Measurements from ENCODE around the gene PARP1. TPM values are rescaled to one million over a fixed set of nuclear protein-coding genes. Genes with fewer than 3 reads are reported as not detected.

PARP1 gene
- total and polyA plus RNA-seq, 3 experiments from 2014 or later, result 137 to 234 (median 224) TPM

GRCh38 chr1:226410958-226411357 is 3.1 kb upstream of the PARP1 start:
- no peaks in the 10 kb centered on the region for H3K27me3 Mint-ChIP-seq
- Histone ChIP-seq H3K36me3 (ENCODE audit: insufficient read depth, low read length) (no peaks in the 10 kb centered on the region), H3K27ac (ENCODE audit: low read depth, low read length) (no peak overlapping the region), H3K4me3 (ENCODE audit: low read length) (no peak overlapping the region), H3K9me3 (ENCODE audit: low read length) (no peaks in the 10 kb centered on the region), H3K27me3 (ENCODE audit: insufficient read depth, low read length, poor library complexity, severe bottlenecking) (no peaks in the 10 kb centered on the region), H3K4me1 (ENCODE audit: insufficient read depth, low read length) (peaks cover 15% of the 10 kb centered on the region)
- ChIA-PET POLR2A (no interaction called here), CTCF (no interaction called here)
- H3K4me3 Mint-ChIP-seq, result peak overlapping the region in 2 of 7 donors; percentile 2 to 82
- H3K36me3 Mint-ChIP-seq, result peaks cover 0 to 9% (median 0%) of the 10 kb centered on the region in 3 donors
- H3K4me1 Mint-ChIP-seq, result peaks cover 14 to 23% (median 19%) of the 10 kb centered on the region in 3 donors
- H3K9me3 Mint-ChIP-seq, result no peaks in the 10 kb centered on the region
- H3K27ac Mint-ChIP-seq, result peak overlapping the region in 1 of 8 donors; percentile 65
- no peak for DNase-seq

GRCh38 chr1:226409392-226409791 is 1.5 kb upstream of the PARP1 start:
- H3K4me3 ChIP-seq (ENCODE audit: low read length), result no peak overlapping the region
- Mint-ChIP-seq H3K27me3 (no peaks in the 10 kb centered on the region), H3K36me3 (peaks cover 0 to 9% (median 0%) of the 10 kb centered on the region in 3 donors), H3K4me1 (peaks cover 29 to 39% (median 35%) of the 10 kb centered on the region in 3 donors), H3K27ac (peak overlapping the region in 4 of 8 donors; percentile 12 to 90 (median 44)), H3K4me3 (peak overlapping the region in 2 of 7 donors; percentile 19 to 27), H3K9me3 (no peaks in the 10 kb centered on the region)
- ChIA-PET CTCF (interaction anchor here (2.1 to 5.9 kb wide), 5 partner anchors 7 to 100 kb away, joined by 8 to 93 read pairs (median 19); no protein-coding TSS in a partner anchor), POLR2A (interaction anchor here (2.4 kb wide), 1 partner anchor 15 kb away, joined by 24 read pairs; no protein-coding TSS in a partner anchor)
- no peak overlapping the region for H3K27ac ChIP-seq (ENCODE audit: low read depth, low read length)
- peaks cover 31% of the 10 kb centered on the region for H3K4me1 ChIP-seq (ENCODE audit: insufficient read depth, low read length)
- no peaks in the 10 kb centered on the region for H3K27me3 ChIP-seq (ENCODE audit: insufficient read depth, low read length, poor library complexity, severe bottlenecking)
- no peaks in the 10 kb centered on the region for H3K36me3 ChIP-seq (ENCODE audit: insufficient read depth, low read length)
- DNase-seq, result no peak
- H3K9me3 ChIP-seq (ENCODE audit: low read length), result no peaks in the 10 kb centered on the region

GRCh38 chr1:226408285-226409184 is 642 bp upstream of the PARP1 start:
- peaks cover 37 to 47% (median 43%) of the 10 kb centered on the region in 3 donors for H3K4me1 Mint-ChIP-seq
- peak overlapping the region; percentile 85 to 99 (median 96) for H3K4me3 Mint-ChIP-seq
- peaks cover 0 to 10% (median 0%) of the 10 kb centered on the region in 3 donors for H3K36me3 Mint-ChIP-seq
- peak overlapping the region; percentile 27 for H3K27ac ChIP-seq (ENCODE audit: low read depth, low read length)
- no peaks in the 10 kb centered on the region for H3K27me3 Mint-ChIP-seq
- no peaks in the 10 kb centered on the region for H3K27me3 ChIP-seq (ENCODE audit: insufficient read depth, low read length, poor library complexity, severe bottlenecking)
- ChIA-PET POLR2A (interaction anchor here (0.7 to 2.4 kb wide), 9 partner anchors 10 to 531 kb away, joined by 3 to 24 read pairs (median 7); partner anchors contain the start of genes COQ8A and ITPKB), CTCF (interaction anchor here (0.7 to 5.9 kb wide), 25 partner anchors 8 to 630 kb away, joined by 3 to 93 read pairs (median 5); partner anchors contain the start of gene H3-3A)
- peaks cover 40% of the 10 kb centered on the region for H3K4me1 ChIP-seq (ENCODE audit: insufficient read depth, low read length)
- H3K9me3 ChIP-seq (ENCODE audit: low read length), result no peaks in the 10 kb centered on the region
- peak overlapping the region; percentile 31 for H3K4me3 ChIP-seq (ENCODE audit: low read length)
- no peaks in the 10 kb centered on the region for H3K36me3 ChIP-seq (ENCODE audit: insufficient read depth, low read length)
- no peaks in the 10 kb centered on the region for H3K9me3 Mint-ChIP-seq
- no peak for DNase-seq
- H3K27ac Mint-ChIP-seq, result peak overlapping the region; percentile 77 to 99 (median 90)

- H3K27me3 ChIP-seq (ENCODE audit: insufficient read depth, low read length, poor library complexity, severe bottlenecking), result no peaks in the 10 kb centered on the region
- no peaks in the 10 kb centered on the region for H3K36me3 ChIP-seq (ENCODE audit: insufficient read depth, low read length)
- H3K9me3 Mint-ChIP-seq, result no peaks in the 10 kb centered on the region
- H3K4me1 Mint-ChIP-seq, result peaks cover 44 to 60% (median 54%) of the 10 kb centered on the region in 3 donors
- DNase-seq, result peak in 1 of 5 donors; percentile 45
- H3K4me3 Mint-ChIP-seq, result peak overlapping the region; percentile 92 to 99 (median 96)
- CTCF ChIA-PET, result interaction anchor here (0.7 to 5.9 kb wide), 21 partner anchors 9 to 532 kb away, joined by 3 to 93 read pairs (median 4); partner anchors contain the start of gene H3-3A
- H3K27me3 Mint-ChIP-seq, result no peaks in the 10 kb centered on the region
- H3K4me3 ChIP-seq (ENCODE audit: low read length), result peak overlapping the region; percentile 56
- H3K4me1 ChIP-seq (ENCODE audit: insufficient read depth, low read length), result peaks cover 42% of the 10 kb centered on the region
- H3K27ac ChIP-seq (ENCODE audit: low read depth, low read length), result peak overlapping the region; percentile 71
- POLR2A ChIA-PET, result interaction anchor here (0.6 to 2.4 kb wide), 10 partner anchors 18 to 532 kb away, joined by 3 to 24 read pairs (median 6); partner anchors contain the start of genes COQ8A and ITPKB
- no peaks in the 10 kb centered on the region for H3K9me3 ChIP-seq (ENCODE audit: low read length)
- peaks cover 0 to 18% (median 0%) of the 10 kb centered on the region in 3 donors for H3K36me3 Mint-ChIP-seq
- H3K27ac Mint-ChIP-seq, result peak overlapping the region; percentile 87 to 97 (median 96)
Observed at GRCh38 chr1:226407199-226407496, 745 bp downstream of the PARP1 start.

- peak overlapping the region; percentile 87 to 97 (median 96) for H3K27ac Mint-ChIP-seq
- peak overlapping the region; percentile 71 for H3K27ac ChIP-seq (ENCODE audit: low read depth, low read length)
- no peaks in the 10 kb centered on the region for H3K9me3 Mint-ChIP-seq
- no peaks in the 10 kb centered on the region for H3K9me3 ChIP-seq (ENCODE audit: low read length)
- H3K36me3 Mint-ChIP-seq, result peaks cover under 1 to 25% (median 4%) of the 10 kb centered on the region in 3 donors
- ChIA-PET POLR2A (interaction anchor here (1.9 to 2.4 kb wide), 3 partner anchors 38 to 533 kb away, joined by 13 to 15 read pairs (median 14); partner anchors contain the start of gene COQ8A), CTCF (interaction anchor here (1.0 to 5.9 kb wide), 8 partner anchors 8 to 283 kb away, joined by 3 to 93 read pairs (median 4); no protein-coding TSS in a partner anchor)
- H3K27me3 ChIP-seq (ENCODE audit: insufficient read depth, low read length, poor library complexity, severe bottlenecking), result no peaks in the 10 kb centered on the region
- H3K4me1 Mint-ChIP-seq, result peaks cover 47 to 66% (median 61%) of the 10 kb centered on the region in 3 donors
- DNase-seq, result peak in 1 of 5 donors; percentile 27
- no peaks in the 10 kb centered on the region for H3K36me3 ChIP-seq (ENCODE audit: insufficient read depth, low read length)
- H3K4me1 ChIP-seq (ENCODE audit: insufficient read depth, low read length), result peaks cover 42% of the 10 kb centered on the region
- H3K27me3 Mint-ChIP-seq, result no peaks in the 10 kb centered on the region
- peak overlapping the region; percentile 56 for H3K4me3 ChIP-seq (ENCODE audit: low read length)
- peak overlapping the region; percentile 92 to 99 (median 96) for H3K4me3 Mint-ChIP-seq
Observed at GRCh38 chr1:226406401-226406881, 1.5 kb downstream of the PARP1 start.

GRCh38 chr1:226405411-226405988 is 2.4 kb downstream of the PARP1 start:
- Mint-ChIP-seq H3K36me3 (peaks cover 6 to 35% (median 7%) of the 10 kb centered on the region in 3 donors), H3K27ac (peak overlapping the region; percentile 46 to 97 (median 90)), H3K4me1 (peaks cover 54 to 76% (median 70%) of the 10 kb centered on the region in 3 donors), H3K4me3 (peak overlapping the region; percentile 81 to 99 (median 96)), H3K27me3 (no peaks in the 10 kb centered on the region), H3K9me3 (no peaks in the 10 kb centered on the region)
- DNase-seq, result no peak
- CTCF ChIA-PET, result interaction anchor here (1.1 to 5.9 kb wide), 3 partner anchors 10 to 280 kb away, joined by 3 to 93 read pairs (median 4); no protein-coding TSS in a partner anchor
- H3K9me3 ChIP-seq (ENCODE audit: low read length), result no peaks in the 10 kb centered on the region
- peaks cover 42% of the 10 kb centered on the region for H3K4me1 ChIP-seq (ENCODE audit: insufficient read depth, low read length)
- H3K27me3 ChIP-seq (ENCODE audit: insufficient read depth, low read length, poor library complexity, severe bottlenecking), result no peaks in the 10 kb centered on the region
- H3K27ac ChIP-seq (ENCODE audit: low read depth, low read length), result peak overlapping the region; percentile 7
- POLR2A ChIA-PET, result no interaction called here
- H3K4me3 ChIP-seq (ENCODE audit: low read length), result peak overlapping the region; percentile 4
- H3K36me3 ChIP-seq (ENCODE audit: insufficient read depth, low read length), result peaks cover 4% of the 10 kb centered on the region

GRCh38 chr1:226404904-226405222 is 3.0 kb downstream of the PARP1 start:
- no peaks in the 10 kb centered on the region for H3K27me3 ChIP-seq (ENCODE audit: insufficient read depth, low read length, poor library complexity, severe bottlenecking)
- Mint-ChIP-seq H3K27me3 (no peaks in the 10 kb centered on the region), H3K4me1 (peaks cover 58 to 81% (median 77%) of the 10 kb centered on the region in 3 donors), H3K36me3 (peaks cover 6 to 41% (median 9%) of the 10 kb centered on the region in 3 donors), H3K27ac (peak overlapping the region in 5 of 8 donors; percentile 52 to 87 (median 70)), H3K4me3 (peak overlapping the region in 6 of 7 donors; percentile 39 to 98 (median 86)), H3K9me3 (no peaks in the 10 kb centered on the region)
- POLR2A ChIA-PET, result no interaction called here
- H3K4me3 ChIP-seq (ENCODE audit: low read length), result no peak overlapping the region
- DNase-seq, result no peak
- CTCF ChIA-PET, result interaction anchor here (1.3 to 5.9 kb wide), 2 partner anchors 18 to 279 kb away, joined by 4 to 93 read pairs; no protein-coding TSS in a partner anchor
- H3K27ac ChIP-seq (ENCODE audit: low read depth, low read length), result no peak overlapping the region
- H3K9me3 ChIP-seq (ENCODE audit: low read length), result no peaks in the 10 kb centered on the region
- H3K4me1 ChIP-seq (ENCODE audit: insufficient read depth, low read length), result peaks cover 42% of the 10 kb centered on the region
- peaks cover 8% of the 10 kb centered on the region for H3K36me3 ChIP-seq (ENCODE audit: insufficient read depth, low read length)

Data from CD8-positive, alpha-beta memory T cell (primary cell).